NCI-H146 (cell line): ENCODE data around the gene CETN2.
A peak's percentile ranks its signal among the peaks of the same experiment; 100 is the strongest.
"Not testable (repeated sequence)": the region's sequence is repeated elsewhere in the genome, so short reads cannot be mapped to it uniquely, and the experiment has no call there.

ENCODE experiments used
- DNase-seq: peaks from one replicate; lab custom pipeline; 2025; lab: John Stamatoyannopoulos, UW

CETN2 gene

DNA sequence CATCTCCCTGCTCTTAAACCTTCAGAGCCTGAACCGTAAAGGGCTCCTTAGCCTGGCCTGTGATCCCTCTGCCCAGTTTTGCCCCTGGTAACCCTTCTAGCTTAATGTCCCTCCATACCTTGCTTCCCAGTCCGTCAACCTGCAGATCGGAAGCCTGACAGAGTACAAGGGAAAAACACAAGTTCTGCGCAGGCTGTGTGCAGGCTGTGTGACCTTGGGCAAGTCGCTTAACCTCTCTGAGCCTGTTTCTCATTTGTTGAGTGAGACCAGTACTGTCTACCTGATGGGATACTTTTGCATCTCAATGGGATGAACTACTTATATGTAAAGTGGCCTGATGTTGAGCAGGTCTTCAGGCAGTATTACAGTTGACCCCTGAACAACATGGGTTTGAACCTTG is 2.0 kb upstream of the CETN2 start:
- DNase-seq, result no peak

- no peak for DNase-seq
Observed at GRCh38 chrX:152831391-152831790, 834 bp upstream of the CETN2 start.

DNA sequence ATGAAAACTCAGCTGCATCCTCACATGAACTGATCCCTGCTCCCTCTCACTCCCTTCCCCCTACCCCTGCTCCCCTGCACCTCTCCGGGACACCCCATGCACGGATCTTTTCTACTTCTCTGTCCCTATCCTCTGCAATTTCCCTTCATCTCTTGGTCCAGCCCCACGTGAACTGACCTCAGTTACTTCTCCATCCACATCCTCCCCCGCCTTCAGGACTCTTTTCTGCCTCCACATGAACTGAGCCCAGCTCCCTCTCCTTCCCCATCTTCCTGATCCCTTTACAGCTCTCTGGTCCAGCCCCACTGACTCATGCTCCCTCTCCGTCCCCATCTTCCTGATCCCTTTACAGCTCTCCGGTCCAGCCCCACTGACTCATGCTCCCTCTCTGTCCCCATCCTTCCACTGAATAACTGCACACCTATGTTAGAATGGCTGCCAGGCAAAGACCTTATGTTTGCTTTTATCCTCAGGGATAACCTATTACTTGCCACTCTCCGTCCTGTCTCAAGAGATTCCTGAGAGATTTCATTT is 5.6 kb downstream of the CETN2 start:
- no peak for DNase-seq

DNA sequence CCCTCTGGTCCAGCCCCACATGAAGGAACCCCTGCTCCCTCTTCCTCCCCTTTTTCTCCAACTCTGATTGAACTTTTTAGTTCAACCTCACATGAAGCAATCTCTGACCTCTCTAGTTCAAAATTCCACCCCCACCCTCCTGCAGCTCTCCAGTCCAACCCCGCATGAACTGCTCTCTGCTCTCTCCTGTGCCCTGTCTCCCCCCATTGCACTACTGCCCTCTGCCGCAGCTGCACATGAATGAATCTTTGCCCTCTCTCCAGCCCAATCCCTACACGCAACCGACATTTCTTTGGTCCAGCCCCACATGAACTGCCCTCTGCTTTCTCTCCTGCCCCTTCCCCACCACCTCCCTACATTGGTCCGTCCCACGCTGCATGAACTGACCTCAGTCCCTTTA is 6.9 kb downstream of the CETN2 start:
- DNase-seq, result no peak

DNA sequence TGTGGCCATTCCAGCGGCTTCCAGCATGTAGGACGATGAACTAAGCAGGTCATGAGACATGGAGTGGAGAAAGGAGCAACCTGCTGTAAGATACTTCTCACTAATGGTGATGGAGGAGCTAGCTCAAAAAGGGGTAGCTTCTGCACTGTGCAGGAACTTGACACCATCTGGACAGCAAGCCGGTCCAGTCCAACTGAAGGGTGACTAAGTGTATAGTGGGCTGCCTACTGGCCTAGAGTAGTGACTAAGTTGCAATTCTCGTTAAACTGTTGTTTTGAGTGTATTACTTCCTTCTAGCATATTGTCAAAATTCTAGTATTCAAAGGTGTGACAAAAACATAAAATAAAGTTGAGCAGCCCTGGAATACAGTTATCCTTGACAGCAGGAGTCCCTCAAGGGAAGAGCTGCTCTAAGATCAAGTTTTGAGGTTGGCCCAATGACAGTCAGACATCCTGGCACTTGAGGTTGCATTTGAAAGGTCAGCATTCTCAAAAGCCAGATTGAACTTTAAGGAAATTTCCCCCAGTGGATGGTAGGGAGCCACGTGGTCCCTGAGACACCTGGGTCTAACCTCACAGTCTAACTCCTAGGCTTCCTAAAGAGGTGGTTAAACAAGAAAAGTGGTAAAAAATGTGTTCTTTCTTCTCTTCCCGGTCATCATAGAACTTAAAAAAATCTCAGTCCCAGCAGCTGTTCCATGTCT is 8.0 kb downstream of the CETN2 start:
- DNase-seq, result no peak

DNA sequence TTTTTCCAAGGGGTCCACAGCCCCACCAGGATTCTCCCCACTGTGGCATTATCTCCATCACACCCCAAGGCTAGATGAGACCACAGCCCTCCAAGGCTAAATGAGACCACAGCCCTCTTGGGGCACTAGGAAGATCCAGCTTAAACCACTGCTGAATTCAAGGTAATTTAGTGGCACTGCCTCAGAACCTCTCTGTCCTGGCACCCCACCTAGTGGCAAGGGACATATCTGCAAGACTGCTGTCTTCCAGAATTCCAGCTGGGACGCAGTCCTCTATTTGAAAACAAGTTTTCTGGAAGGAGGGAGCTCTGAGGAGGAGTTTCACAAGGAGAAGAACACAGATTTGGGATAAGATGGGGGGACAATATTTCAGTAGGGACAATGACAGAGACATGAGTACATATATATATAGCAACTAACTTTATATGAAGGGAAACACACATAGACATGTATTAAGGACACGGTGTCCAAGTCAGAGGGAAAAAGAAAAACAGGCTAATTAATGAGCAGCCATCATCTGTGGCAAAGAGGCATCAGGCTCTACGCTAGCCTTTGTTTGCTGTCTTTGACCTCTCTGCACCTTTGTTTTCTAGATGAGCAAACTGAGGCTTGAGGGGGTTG is 9.3 kb downstream of the CETN2 start:
- DNase-seq, result peak; percentile 32

- no peak for DNase-seq
Observed at GRCh38 chrX:152819732-152820131, 10.8 kb downstream of the CETN2 start.

GRCh38 chrX:152819266-152819665 is 11.3 kb downstream of the CETN2 start:
- DNase-seq, result no peak

DNA sequence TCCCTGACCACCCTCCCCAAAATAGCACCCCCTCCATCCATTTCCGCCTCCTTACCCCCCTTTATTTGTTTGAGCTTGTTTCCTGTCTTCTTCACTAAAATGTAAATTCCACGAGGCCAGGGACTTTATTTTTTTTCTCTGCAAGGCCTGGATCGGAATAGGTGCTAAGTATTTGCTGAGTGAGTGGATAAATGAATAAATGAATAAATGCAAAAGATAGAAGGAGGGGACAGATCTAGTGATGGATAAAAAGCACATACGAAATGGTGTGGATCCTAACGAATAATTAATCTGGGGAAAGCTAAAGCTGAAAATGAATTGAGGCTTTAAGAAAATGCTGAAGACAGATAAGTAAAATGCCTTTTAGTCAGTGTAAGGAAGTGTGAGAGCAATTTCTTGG is 12.2 kb downstream of the CETN2 start:
- no peak for DNase-seq

GRCh38 chrX:152817078-152817764 is 13.3 kb downstream of the CETN2 start:
- peak; percentile 2 for DNase-seq

GRCh38 chrX:152814048-152814447 is 16.5 kb downstream of the CETN2 start:
- no peak for DNase-seq

GRCh38 chrX:152813206-152813605 is 17.4 kb downstream of the CETN2 start:
- DNase-seq, result no peak

- DNase-seq, result no peak
Observed at GRCh38 chrX:152810403-152810802, 20.2 kb downstream of the CETN2 start.

- DNase-seq, result no peak
Observed at GRCh38 chrX:152806035-152806434, 24.5 kb downstream of the CETN2 start.

- no peak for DNase-seq
Observed at GRCh38 chrX:152798945-152799344, 31.6 kb downstream of the CETN2 start.

DNA sequence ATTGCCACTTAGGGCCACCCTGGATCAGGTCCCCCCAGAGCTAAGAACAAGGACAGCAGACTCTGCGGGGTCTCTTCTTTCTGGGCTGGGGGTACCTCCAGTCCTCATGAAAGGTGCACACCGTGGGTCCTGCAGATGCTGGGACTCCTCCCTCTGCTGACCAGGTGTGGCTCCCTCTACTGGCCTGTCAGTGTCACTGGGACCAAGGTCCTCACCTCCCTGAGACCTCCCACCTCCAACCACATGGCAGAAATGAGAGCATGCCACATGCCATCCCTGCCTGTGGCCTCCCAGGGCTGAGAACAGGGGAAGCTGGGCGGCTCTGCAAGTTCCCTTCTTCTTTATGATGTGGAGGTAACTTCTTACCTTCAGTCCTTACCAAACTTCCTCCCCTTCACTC is 43.5 kb downstream of the CETN2 start:
- not testable (repeated sequence) for DNase-seq
